Epithelial cell of alveolus of lung (primary cell): ENCODE measurements around the gene ETV7. TPM values are rescaled to one million over a fixed set of nuclear protein-coding genes. Genes with fewer than 3 reads are reported as not detected.

Source experiments
- total RNA-seq: library from RNA; depleted of rRNA; stranded (reverse); fragments of >200 nt; gene quantifications from 2 replicates; pipeline ENCODE4 v1.2.1, GENCODE V29; 2015

The ETV7 gene
- total RNA-seq = 0.48 and 1.3 TPM in 2 replicates

GRCh38 chr6:36387440-36388303 is at the start of gene ETV7:
TSS of gene ETV7 (minus strand) at chr6:36387669. CDS start at chr6:36387541, 128 bp downstream.

GRCh38 chr6:36336779-36337241 is 50.7 kb downstream of the ETV7 start, which contains the start of gene BNIP5:
TSS of gene BNIP5 (minus strand) at chr6:36336888. CDS start at chr6:36330690, 6,198 bp downstream.

Other genes starting within 250 kb of the ETV7 start
- 9.4 and 15.6 TPM in 2 replicates for gene BRPF3, start 190.9 kb downstream of the ETV7 start, total RNA-seq
- gene PNPLA1, start 117.6 kb downstream of the ETV7 start, total RNA-seq = not detected in 2 replicates
- not detected in 2 replicates for gene BNIP5, start 50.8 kb downstream of the ETV7 start, total RNA-seq
- under 0.01 TPM in 1 of 2 replicates, not detected in the other for gene PXT1, start 55.2 kb upstream of the ETV7 start, total RNA-seq
- gene KCTD20, start 55.3 kb upstream of the ETV7 start, total RNA-seq = 49.3 and 55.6 TPM in 2 replicates
- 15.8 and 18.4 TPM in 2 replicates for gene STK38, start 159.8 kb upstream of the ETV7 start, total RNA-seq
- gene SRSF3, start 206.7 kb upstream of the ETV7 start, total RNA-seq = 127 and 269 TPM in 2 replicates